Kidney (tissue), 14 donors: ENCODE results near the gene ING5. TPM values are rescaled to one million over a fixed set of nuclear protein-coding genes. Genes with fewer than 3 reads are reported as not detected.

ENCODE experiments used
- DNase-seq, 5 donors: peaks; one replicate each; pipeline ENCODE4 v3.0.0-alpha.2; 2013 to 2020
- FAIRE-seq: peaks from 2 replicates; lab custom pipeline; 2012; peaks lifted over from hg19 to GRCh38; lab: Jason Lieb, UNC
- H3K27ac ChIP-seq, 2 donors: one replicate each; pipeline ENCODE4 v1.7.0; 2013; ENCODE audit warnings: low read depth in 2 of 2, low read length in 2 of 2, inconsistent platforms in 1 of 2
- H3K27me3 ChIP-seq: one replicate; pipeline ENCODE4 v1.7.1; 2013; ENCODE audit warnings: low read length, inconsistent platforms; ENCODE audit not compliant: control insufficient read depth, insufficient read depth
- H3K36me3 ChIP-seq, 3 donors: one replicate each; pipeline versions ENCODE4 v1.7.0 to v1.7.1; 2013; ENCODE audit warnings: low read length in 3 of 3, control low read depth in 1 of 3, inconsistent platforms in 1 of 3; ENCODE audit not compliant: insufficient read depth in 3 of 3, control insufficient read depth in 2 of 3
- H3K4me1 ChIP-seq, 3 donors: one replicate each; pipeline versions ENCODE4 v1.7.0 to v1.7.1; 2013; ENCODE audit warnings: low read length in 3 of 3, inconsistent platforms in 1 of 3, low read depth in 1 of 3; ENCODE audit not compliant: control insufficient read depth in 2 of 3, insufficient read depth in 2 of 3
- H3K4me3 ChIP-seq, 3 donors: one replicate each; pipeline versions ENCODE4 v1.7.0 to v1.8.1; 2013; ENCODE audit warnings: low read length in 3 of 3, control low read depth in 1 of 3, inconsistent platforms in 1 of 3
- H3K9ac ChIP-seq, 3 donors: one replicate each; pipeline versions ENCODE4 v1.7.0 to v1.7.1; 2013; ENCODE audit warnings: low read length in 3 of 3, control low read depth in 1 of 3, inconsistent platforms in 1 of 3
- H3K9me3 ChIP-seq, 3 donors: one replicate each; pipeline versions ENCODE4 v1.7.0 to v1.7.1; 2013; ENCODE audit warnings: low read length in 3 of 3, control low read depth in 1 of 3, inconsistent platforms in 1 of 3; ENCODE audit not compliant: control insufficient read depth in 2 of 3, insufficient read depth in 1 of 3
- CTCF ChIP-seq: IDR thresholded peaks from 3 replicates; pipeline ENCODE4 v1.5.1; 2012; ENCODE audit warnings: mild to moderate bottlenecking, moderate library complexity, borderline replicate concordance; ENCODE audit not compliant: insufficient read depth; ENCODE audit errors: extremely low read depth
- intact Hi-C: fragments of 100-400 bp; cut with DNase I; formaldehyde crosslinking; loops from one replicate; pipeline ENCODE4 v1.11.1; 2022
- polyA plus RNA-seq: library from polyadenylated mRNA; stranded (reverse); fragments of 350-450 nt; fragmentation: Illumina TruSeq; extraction: RNeasy Lipid Tissue Mini Kit (QIAGEN cat#74804); gene quantifications from one replicate; pipeline ENCODE4 v1.2.3, GENCODE V29; 2014; ENCODE audit warnings: low read depth, low replicate concordance; ENCODE audit not compliant: insufficient read depth
- total RNA-seq: library from RNA; stranded (reverse); fragmentation: NEBNext Ultra II Directional; extraction: Animal tissue kit (Norgen Biotek cat#: 25700); gene quantifications from one replicate; pipeline ENCODE4 v1.2.1, GENCODE V29; 2021
- donor health status: control.
- donor health status: control.
- donor health status: control.
- donor health status: control.
- donor health status: control.
- donor health status: DM: yes; HTN: yes; CAD: no.
- donor health status: Normal renal cell carcinoma (clear cell type).

Gene ING5
- total and polyA plus RNA-seq, 2 donors from 2014 or later, result 27.3 to 37.7 TPM

- H3K36me3 ChIP-seq, result peaks cover 0 to 27% (median 18%) of the 10 kb centered on the region in 3 donors
- no peaks in the 10 kb centered on the region for H3K27me3 ChIP-seq
- no peak overlapping the region for H3K9ac ChIP-seq
- FAIRE-seq (no peak), DNase-seq (peak in 1 of 5 donors; percentile 54)
- H3K27ac ChIP-seq, result no peak overlapping the region
- no peaks in the 10 kb centered on the region for H3K4me1 ChIP-seq
- no peaks in the 10 kb centered on the region for H3K9me3 ChIP-seq
- intact Hi-C loops, result no loop called here
- no peak for TF ChIP-seq CTCF
- no peak overlapping the region for H3K4me3 ChIP-seq
Observed at GRCh38 chr2:241670333-241671110, 31.3 kb upstream of the ING5 start.

GRCh38 chr2:241671457-241672240 lies 30.2 kb upstream of the ING5 start:
- no peak for TF ChIP-seq CTCF
- no peak for FAIRE-seq
- Histone ChIP-seq H3K36me3 (peaks cover 0 to 25% (median 15%) of the 10 kb centered on the region in 3 donors), H3K27me3 (no peaks in the 10 kb centered on the region), H3K9me3 (no peaks in the 10 kb centered on the region), H3K4me3 (no peak overlapping the region), H3K4me1 (no peaks in the 10 kb centered on the region), H3K27ac (no peak overlapping the region), H3K9ac (no peak overlapping the region)
- peak in 1 of 5 donors; percentile 60 for DNase-seq
- intact Hi-C loops, result no loop called here

- FAIRE-seq, result no peak
- Histone ChIP-seq H3K27ac (no peak overlapping the region), H3K4me3 (no peak overlapping the region), H3K36me3 (peaks cover 0 to 20% (median 13%) of the 10 kb centered on the region in 3 donors), H3K9ac (no peak overlapping the region), H3K9me3 (no peaks in the 10 kb centered on the region), H3K27me3 (no peaks in the 10 kb centered on the region), H3K4me1 (no peaks in the 10 kb centered on the region)
- TF ChIP-seq CTCF, result no peak
- peak in 1 of 5 donors; percentile 64 for DNase-seq
- intact Hi-C loops, result no loop called here
Observed at GRCh38 chr2:241672243-241673188, 29.3 kb upstream of the ING5 start.
